ES-I3 (cell line): ENCODE data around the gene DTNB.
"Not testable (repeated sequence)": the region's sequence is repeated elsewhere in the genome, so short reads cannot be mapped to it uniquely, and the experiment has no call there.

Experiments
- H3K36me3 ChIP-seq: 2 replicates; pipeline ENCODE4 v1.6.1; 2013; ENCODE audit warnings: mild to moderate bottlenecking, low read length, control low read depth, moderate library complexity; ENCODE audit not compliant: insufficient read depth
- H3K4me1 ChIP-seq: 2 replicates; pipeline ENCODE4 v1.6.1; 2013; ENCODE audit warnings: mild to moderate bottlenecking, control low read depth, low read length; ENCODE audit not compliant: insufficient read depth
- H3K9ac ChIP-seq: 2 replicates; pipeline ENCODE4 v1.6.1; 2013; ENCODE audit warnings: low read depth, mild to moderate bottlenecking, low read length, moderate library complexity
- H3K9me3 ChIP-seq: 2 replicates; pipeline ENCODE4 v1.6.1; 2013; ENCODE audit warnings: mild to moderate bottlenecking, low read length, moderate library complexity; ENCODE audit not compliant: control insufficient read depth, insufficient read depth

DTNB gene

DNA sequence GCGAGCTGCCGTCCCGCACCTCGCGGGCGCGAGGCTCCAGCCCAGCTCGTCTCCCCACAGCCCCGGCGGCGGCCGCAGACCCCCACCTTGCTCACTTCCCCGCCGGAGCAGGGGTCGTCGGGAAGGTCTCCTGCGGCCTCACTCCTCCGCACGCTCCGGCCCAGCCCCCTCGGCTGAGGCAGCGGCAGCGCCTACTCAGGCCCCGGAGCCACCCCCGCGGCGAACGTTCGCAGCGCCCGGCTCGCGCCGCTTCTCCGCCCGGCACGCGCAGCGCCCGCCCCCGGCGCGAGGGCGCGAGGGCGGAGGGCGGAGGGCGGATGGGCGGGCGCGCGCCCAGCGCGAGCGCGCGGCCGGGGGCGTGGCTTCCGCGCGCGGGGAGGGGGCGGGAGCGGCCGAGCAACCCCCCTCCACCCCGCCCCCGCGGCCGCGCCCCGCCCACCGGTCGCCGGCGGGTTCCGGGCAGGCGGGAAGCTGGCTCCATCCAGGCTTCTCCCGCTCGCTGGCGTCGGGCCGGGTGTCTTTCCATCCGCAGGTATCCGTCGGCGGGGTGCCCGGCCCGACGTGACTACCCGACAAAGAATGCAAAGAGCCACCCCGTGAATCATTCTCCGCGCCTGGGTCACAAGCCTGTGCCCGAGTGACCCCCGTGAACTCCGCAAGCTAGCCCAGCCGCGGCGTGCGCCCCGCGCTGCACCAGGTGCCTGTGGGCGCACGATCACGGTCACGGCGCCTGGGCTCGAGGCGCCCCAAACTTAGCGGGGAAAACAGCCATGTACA lies at the start of gene DTNB:
Gene DTNB (minus strand): TSS at position 278 of the 777 bp plus-strand sequence. CDS start 20,917 bp downstream, outside the sequence.
- H3K9ac ChIP-seq, result peak within 1 kb of the TSS; percentile 96

DNA sequence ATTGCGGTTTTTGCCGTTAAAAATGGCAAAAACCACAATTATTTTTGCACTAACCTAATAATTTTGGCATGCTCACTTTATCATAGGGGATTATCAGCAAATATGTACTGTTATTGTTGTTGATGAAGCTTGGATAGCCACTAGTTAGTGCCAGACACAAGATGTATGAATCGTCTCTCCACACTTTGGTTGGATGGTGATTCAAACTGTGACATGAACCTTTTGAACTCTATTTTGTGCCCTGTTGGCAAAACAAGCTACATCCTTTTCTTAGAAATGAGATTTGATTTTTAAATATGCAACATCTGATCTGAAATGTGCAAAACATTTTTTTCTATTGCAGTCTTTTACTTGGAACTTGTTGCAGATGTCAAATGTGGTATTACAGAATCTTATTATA lies 48.8 kb upstream of the DTNB start:
- no peaks in the 10 kb centered on the region for H3K9me3 ChIP-seq
- no peaks in the 10 kb centered on the region for H3K4me1 ChIP-seq
- H3K36me3 ChIP-seq, result no peaks in the 10 kb centered on the region
- H3K9ac ChIP-seq, result no peak overlapping the region

More for the DNA sequence above, at the start of gene DTNB:
- peaks cover 23% of the 10 kb centered on the region for H3K4me1 ChIP-seq
- H3K9me3 ChIP-seq, result no peaks in the 10 kb centered on the region
- H3K36me3 ChIP-seq, result no peaks in the 10 kb centered on the region

DNA sequence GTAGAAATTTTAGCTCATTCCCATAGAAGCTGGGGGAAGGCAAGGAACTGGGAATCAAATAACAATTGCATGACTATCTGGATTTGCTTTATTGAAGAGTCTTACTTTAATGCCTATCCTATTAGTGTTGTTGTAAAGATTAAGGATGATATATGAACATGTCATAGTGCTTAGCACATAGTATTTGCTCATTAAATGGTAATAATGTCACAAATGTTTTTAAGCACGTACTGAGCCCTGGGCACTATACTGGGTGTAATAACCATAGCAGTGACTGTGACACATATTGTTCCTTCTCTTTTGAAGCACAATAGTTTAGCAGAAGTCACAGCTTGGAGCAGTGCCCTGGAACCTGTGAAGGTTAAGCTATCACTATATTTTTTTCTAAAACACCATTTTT lies 47.2 kb upstream of the DTNB start:
- no peaks in the 10 kb centered on the region for H3K9me3 ChIP-seq
- no peaks in the 10 kb centered on the region for H3K4me1 ChIP-seq
- H3K9ac ChIP-seq, result no peak overlapping the region
- H3K36me3 ChIP-seq, result no peaks in the 10 kb centered on the region

DNA sequence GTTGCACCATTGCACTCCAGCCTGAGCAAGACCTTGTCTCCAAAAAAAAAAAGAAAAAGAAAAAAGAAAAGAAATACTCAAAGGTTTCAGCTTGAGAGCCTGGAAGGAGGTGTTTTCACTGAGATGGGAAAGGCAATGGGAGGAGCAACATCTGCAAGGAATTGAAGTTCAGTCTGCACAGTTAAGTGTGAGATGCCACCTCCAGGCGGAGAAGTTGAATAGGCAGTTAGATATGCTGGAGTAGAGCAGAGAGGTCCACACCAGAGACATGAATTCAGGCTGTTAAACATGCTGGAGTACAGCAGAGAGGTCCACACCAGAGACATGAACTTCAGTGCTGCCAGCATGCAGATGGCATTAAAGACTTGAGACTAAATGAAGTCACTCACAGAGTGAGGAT lies 41.4 kb upstream of the DTNB start:
- Histone ChIP-seq H3K4me1 (no peaks in the 10 kb centered on the region), H3K9me3 (no peaks in the 10 kb centered on the region), H3K36me3 (no peaks in the 10 kb centered on the region), H3K9ac (no peak overlapping the region)

DNA sequence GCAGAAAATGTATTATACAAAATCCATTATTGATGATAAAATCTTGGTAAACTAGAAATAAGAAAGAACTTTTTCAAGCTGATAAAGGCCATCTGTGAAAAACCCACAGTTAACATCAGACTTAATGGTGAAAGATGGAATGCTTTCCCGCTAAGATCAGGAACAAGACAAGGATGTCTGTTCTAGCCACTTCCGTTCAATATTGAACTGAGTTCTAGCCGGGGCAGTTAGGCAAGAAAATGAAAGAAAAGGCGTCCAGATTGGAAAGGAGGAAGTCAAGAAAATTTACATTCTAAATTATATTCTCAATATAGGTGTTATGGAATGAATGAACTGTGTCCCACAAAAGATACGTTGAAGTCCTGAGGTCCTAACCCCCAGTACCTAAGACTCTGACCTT lies 39.1 kb upstream of the DTNB start:
- Histone ChIP-seq H3K9ac (no peak overlapping the region), H3K36me3 (no peaks in the 10 kb centered on the region), H3K9me3 (no peaks in the 10 kb centered on the region), H3K4me1 (no peaks in the 10 kb centered on the region)

DNA sequence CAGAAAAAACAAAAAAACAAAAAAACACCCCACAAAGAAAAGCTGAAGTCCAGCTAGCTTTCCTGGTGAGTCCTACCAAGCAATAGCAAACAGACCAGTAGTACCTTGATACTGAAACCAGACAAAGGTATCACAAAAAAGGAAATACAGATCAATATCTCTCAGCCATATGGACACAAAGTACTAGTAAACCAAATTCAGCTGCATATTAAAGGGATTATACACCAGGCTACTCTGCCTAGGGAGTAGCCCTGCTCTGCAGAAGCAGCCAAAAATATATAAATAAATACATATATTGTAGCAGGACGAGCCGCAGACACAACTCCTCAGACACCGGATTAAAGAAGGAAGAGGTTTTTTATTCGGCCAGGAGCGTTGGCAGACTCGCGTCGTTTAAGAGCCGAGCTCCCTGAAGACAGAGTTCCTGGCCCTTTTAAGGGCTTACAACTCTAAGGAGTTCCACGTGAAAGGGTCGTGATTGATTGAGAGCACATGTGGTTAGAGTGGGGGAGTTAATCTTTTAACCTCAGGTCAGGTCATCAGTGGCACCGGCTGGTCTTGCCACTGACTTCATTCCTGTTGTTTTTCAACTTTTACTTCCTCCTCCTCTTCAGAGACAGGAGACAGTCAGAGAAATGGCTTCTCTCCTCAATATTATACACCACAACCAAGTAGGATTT lies 38.4 kb upstream of the DTNB start:
- Histone ChIP-seq H3K36me3 (no peaks in the 10 kb centered on the region), H3K9ac (no peak overlapping the region), H3K9me3 (no peaks in the 10 kb centered on the region), H3K4me1 (no peaks in the 10 kb centered on the region)

DNA sequence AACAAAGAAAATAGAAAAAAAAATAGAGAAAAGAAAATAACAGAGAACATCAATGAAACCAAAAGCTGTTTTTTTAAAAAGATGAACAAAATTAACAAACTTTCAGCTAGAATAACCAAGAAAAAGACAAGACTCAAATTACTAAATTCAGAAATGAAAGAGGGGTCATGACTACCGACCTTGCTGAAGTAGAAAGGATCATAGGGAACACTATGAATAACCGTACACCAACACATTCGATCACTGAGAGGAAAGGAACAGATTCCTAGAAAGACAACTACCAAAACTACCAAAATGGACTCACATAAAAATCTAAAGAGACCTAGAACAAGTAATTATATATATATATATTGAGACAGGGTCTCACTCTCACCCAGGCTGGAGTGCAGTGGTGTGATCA lies 37.4 kb upstream of the DTNB start:
- Histone ChIP-seq H3K9me3 (no peaks in the 10 kb centered on the region), H3K9ac (no peak overlapping the region), H3K36me3 (no peaks in the 10 kb centered on the region), H3K4me1 (no peaks in the 10 kb centered on the region)

DNA sequence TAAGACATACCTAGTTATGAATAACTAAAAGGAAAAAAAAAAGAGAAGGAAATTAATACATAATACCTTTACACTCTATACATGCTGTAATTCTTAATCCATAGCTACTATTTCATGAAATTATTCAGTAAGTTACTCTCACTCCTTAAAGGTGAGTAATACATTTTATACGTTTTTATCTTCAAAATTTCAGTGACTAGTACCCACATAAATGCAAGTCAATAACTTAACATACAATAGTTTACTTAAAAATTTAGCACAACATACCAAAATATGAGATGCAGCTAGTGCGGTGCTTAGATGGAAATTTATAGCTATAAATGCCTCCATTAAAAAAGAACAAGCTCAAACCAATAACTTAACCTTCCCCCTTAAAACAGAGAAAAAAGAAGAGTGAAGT lies 36.0 kb upstream of the DTNB start:
- no peaks in the 10 kb centered on the region for H3K4me1 ChIP-seq
- no peaks in the 10 kb centered on the region for H3K9me3 ChIP-seq
- H3K36me3 ChIP-seq, result no peaks in the 10 kb centered on the region
- no peak overlapping the region for H3K9ac ChIP-seq

DNA sequence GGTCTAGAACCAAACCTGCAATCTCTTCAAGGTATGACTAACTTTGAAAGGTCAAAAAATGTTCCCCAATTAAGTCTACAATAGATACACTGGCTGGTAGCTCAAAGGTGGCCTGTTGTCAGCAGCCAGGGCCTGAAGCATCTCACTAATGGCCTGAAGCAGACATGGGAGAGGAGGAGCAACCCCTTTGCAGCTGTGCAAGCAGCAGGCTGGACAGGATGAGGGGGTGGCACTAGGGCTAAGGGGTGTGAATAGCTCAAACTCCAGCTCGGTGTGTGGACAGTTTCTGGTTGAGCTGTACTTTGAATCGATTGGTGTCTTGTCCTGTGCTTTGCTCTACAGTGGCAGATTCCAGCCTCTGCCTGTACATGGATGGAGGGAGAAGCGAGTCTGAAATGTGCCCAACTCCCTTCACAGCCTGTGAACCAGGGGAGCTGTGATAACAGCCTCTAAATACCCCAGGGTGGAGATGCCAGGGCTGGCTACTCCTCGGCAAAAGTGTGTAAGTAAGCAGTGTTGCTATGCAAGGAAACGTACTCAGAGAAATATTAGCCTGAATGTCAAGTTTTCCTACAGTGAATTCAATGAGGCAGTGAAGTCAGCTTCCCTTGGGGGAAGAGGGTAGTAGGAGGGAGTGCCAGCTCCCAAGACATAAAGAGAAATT lies 34.7 kb upstream of the DTNB start:
- no peaks in the 10 kb centered on the region for H3K9me3 ChIP-seq
- H3K4me1 ChIP-seq, result no peaks in the 10 kb centered on the region
- H3K9ac ChIP-seq, result no peak overlapping the region
- H3K36me3 ChIP-seq, result no peaks in the 10 kb centered on the region

DNA sequence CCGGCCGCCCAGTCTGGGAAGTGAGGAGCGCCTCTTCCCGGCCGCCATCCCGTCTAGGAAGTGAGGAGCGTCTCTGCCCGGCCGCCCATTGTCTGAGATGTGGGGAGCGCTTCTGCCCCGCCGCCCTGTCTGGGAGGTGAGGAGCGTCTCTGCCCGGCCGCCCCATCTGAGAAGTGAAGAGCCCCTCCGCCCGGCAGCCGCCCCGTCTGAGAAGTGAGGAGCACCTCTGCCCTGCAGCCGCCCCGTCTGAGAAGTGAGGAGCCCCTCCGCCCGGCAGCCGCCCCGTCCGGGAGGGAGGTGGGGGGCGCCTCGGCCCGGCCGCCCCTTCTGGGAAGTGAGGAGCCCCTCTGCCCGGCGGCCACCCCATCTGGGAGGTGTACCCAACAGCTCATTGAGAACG lies 32.2 kb upstream of the DTNB start:
- H3K9ac ChIP-seq, H3K36me3 ChIP-seq, H3K4me1 ChIP-seq, H3K9me3 ChIP-seq: not testable (repeated sequence)

DNA sequence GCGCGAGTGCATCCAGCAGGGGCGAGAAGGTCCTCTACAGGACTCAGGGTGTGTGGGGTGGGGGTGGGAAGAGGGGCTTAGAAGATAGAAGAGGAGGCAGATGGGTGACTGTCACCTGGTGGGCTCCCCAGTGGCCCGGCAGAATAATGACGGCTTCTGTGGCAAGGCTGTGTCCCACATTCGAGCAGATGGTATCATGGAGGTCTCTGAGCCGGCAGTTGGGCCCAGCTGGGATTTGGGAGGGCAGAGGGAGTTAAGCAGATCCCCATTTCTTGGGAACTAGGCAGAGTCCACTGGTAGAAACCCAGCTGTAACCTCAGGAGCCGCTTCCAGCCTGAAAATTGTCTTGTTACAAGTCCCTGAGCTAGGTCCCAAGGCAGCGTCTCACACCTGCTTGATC lies 28.4 kb upstream of the DTNB start:
- Histone ChIP-seq H3K4me1 (peaks cover 11% of the 10 kb centered on the region; the same call in 1 of the 2 replicates), H3K9me3 (no peaks in the 10 kb centered on the region), H3K36me3 (no peaks in the 10 kb centered on the region), H3K9ac (no peak overlapping the region)

DNA sequence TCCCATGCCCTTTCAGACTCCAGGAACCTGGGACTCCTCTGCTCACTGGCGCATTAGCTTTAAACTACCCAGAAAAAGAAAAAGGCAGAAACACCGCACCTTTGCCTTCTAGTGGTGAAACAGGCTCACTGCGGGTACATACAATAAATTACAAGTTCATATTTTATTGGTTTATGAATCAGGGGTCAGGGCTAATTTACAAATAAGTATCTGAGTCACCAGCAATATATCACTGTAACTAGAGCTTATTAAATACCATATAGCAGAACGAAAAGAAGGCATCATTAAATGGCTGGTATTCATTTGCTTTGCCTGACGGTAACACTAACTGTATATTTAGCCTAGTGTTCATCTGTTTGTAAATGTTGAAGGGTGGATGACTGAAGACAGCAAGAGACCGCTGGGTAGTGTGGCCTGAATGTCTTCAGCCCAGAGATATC lies 26.9 kb upstream of the DTNB start:
- Histone ChIP-seq H3K9me3 (no peaks in the 10 kb centered on the region), H3K4me1 (peaks cover 11% of the 10 kb centered on the region; the same call in 1 of the 2 replicates), H3K9ac (no peak overlapping the region), H3K36me3 (no peaks in the 10 kb centered on the region)

DNA sequence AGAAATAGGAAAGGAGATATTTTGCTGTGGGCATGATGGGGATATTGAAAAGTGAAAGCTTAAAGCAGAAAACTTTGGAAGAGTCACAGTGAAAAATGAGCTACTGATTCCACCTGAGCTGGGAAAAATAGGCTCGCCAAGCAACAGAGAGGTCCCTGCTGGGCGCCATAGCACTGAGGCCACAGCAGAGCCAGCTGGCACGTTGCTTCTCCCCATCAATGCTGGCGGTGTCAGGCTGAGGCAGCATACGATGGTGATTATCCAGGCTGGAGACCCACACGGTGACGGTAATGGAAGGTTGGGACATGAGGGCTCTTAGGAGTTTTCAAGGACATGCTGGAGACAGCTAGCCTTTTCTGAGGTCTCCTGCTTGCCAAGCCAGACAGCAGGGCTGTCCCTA lies 25.8 kb upstream of the DTNB start:
- Histone ChIP-seq H3K9ac (no peak overlapping the region), H3K9me3 (no peaks in the 10 kb centered on the region), H3K4me1 (peaks cover 11% of the 10 kb centered on the region; the same call in 1 of the 2 replicates), H3K36me3 (no peaks in the 10 kb centered on the region)

DNA sequence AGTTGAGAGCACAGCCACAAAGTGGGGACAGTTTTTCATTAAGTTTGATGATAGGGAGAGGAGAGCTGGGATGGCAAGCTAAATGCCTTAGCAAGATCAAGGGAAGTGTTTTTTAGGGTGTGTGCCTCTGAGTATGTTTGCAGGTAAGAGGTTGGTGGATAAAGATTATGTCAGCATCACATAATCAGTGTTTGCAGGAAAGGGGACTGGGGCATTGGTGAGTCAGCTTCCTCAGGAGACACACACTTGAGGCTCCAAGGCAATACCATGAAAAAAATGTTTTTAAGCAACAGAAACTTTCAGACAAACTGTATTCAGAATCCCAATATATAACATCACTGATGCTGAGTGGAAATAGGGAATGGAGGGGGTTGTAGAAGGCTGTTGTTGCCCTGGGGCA lies 25.4 kb upstream of the DTNB start:
- H3K36me3 ChIP-seq, result no peaks in the 10 kb centered on the region
- H3K4me1 ChIP-seq, result peaks cover 11% of the 10 kb centered on the region; the same call in 1 of the 2 replicates
- H3K9ac ChIP-seq, result no peak overlapping the region

More for the DNA sequence above, 25.4 kb upstream of the DTNB start:
- no peaks in the 10 kb centered on the region for H3K9me3 ChIP-seq
